Activated CD8-positive, alpha-beta memory T cell treated with anti-CD3 and anti-CD28 coated beads, Interleukin-2, amount 10 ng/mL, durations not matched to agents 7 days and 5 days (primary cell): ENCODE results near the gene OPRM1. TPM values are rescaled to one million over a fixed set of nuclear protein-coding genes. Genes with fewer than 3 reads are reported as not detected.

ENCODE experiments used
- ATAC-seq: fragments of 150-1000 bp; cut with Tn5 transposase; one replicate; pipeline ENCODE4 v1.10.0; 2021; ENCODE audit warnings: moderate library complexity
- CTCF ChIA-PET: fragments of 350-600 bp; sonication (Branson Sonifier 250); formaldehyde crosslinking; loops from one replicate; lab custom pipeline; 2021; ENCODE audit warnings: antibody characterized with exemption; lab: Charles Lee
- DNase-seq: peaks from one replicate; pipeline ENCODE4 v3.0.0-alpha.2; 2020
- H3K27ac Mint-ChIP-seq: one replicate; pipeline ENCODE4 v1.8.0; 2021; ENCODE audit warnings: mild to moderate bottlenecking, mixed read lengths
- H3K27me3 Mint-ChIP-seq: one replicate; pipeline ENCODE4 v1.8.0; 2021; ENCODE audit warnings: mixed read lengths
- H3K36me3 Mint-ChIP-seq: one replicate; pipeline ENCODE4 v1.8.0; 2021; ENCODE audit warnings: mild to moderate bottlenecking, mixed read lengths
- H3K4me1 Mint-ChIP-seq: one replicate; pipeline ENCODE4 v1.8.0; 2021; ENCODE audit warnings: mixed read lengths
- H3K4me3 Mint-ChIP-seq: one replicate; pipeline ENCODE4 v1.8.0; 2021; ENCODE audit warnings: mild to moderate bottlenecking, moderate library complexity, mixed read lengths
- H3K9me3 Mint-ChIP-seq: one replicate; pipeline ENCODE4 v1.8.0; 2022; ENCODE audit warnings: low read depth, mixed read lengths
- total RNA-seq, 2 experiments: library from RNA; stranded (reverse); gene quantifications; one replicate each; pipeline ENCODE4 v1.2.3, GENCODE V29; 2021

The OPRM1 gene
- total RNA-seq, 2 experiments from 2014 or later: not detected

DNA sequence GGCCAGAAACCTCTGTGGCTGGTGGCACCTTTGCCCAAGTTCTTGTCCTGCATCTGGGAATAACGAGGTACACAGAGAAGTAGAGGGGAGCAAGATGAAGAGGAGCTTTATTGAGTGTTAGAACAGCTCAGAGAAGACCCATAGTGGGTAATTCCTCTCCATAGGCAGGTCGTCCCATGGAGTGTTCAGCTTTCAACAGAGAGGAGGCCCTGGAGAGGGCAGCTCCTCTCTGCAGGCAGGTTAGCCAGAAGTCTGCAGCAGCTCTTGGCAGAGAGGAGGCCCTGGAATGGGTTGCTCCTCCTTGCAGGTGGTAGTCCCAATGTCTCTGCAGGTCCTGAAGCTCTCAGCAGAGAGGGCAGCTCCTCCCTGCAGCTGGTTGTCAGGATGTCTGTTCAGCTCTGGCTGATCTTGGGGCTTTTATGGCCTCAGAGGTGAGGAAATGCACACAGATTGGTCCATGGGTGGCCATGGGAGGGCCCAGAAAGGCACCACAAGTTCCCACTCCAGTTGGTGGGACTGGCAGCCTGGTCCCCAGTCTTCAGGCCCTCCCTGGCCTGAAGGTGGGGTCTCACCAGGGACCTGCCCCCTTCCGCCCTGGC lies 228.6 kb downstream of the OPRM1 start:
- Mint-ChIP-seq H3K4me3 (no peak overlapping the region), H3K36me3 (peaks cover 5% of the 10 kb centered on the region), H3K4me1 (peaks cover 6% of the 10 kb centered on the region), H3K27me3 (peaks cover 2% of the 10 kb centered on the region), H3K9me3 (peaks cover 2% of the 10 kb centered on the region), H3K27ac (no peak overlapping the region)
- ATAC-seq: no peak
- CTCF ChIA-PET: interaction anchor here (2.1 kb wide), 1 partner anchor 113 kb away, joined by 6 read pairs; no protein-coding TSS in a partner anchor
- DNase-seq: no peak

GRCh38 chr6:154268486-154268885 lies 229.4 kb downstream of the OPRM1 start:
- peaks cover 2% of the 10 kb centered on the region for H3K9me3 Mint-ChIP-seq
- CTCF ChIA-PET: no interaction called here
- no peak overlapping the region for H3K27ac Mint-ChIP-seq
- ATAC-seq (no peak), DNase-seq (no peak)
- H3K4me1 Mint-ChIP-seq: peaks cover 6% of the 10 kb centered on the region
- H3K36me3 Mint-ChIP-seq: peaks cover 5% of the 10 kb centered on the region
- peaks cover 2% of the 10 kb centered on the region for H3K27me3 Mint-ChIP-seq
- no peak overlapping the region for H3K4me3 Mint-ChIP-seq

DNA sequence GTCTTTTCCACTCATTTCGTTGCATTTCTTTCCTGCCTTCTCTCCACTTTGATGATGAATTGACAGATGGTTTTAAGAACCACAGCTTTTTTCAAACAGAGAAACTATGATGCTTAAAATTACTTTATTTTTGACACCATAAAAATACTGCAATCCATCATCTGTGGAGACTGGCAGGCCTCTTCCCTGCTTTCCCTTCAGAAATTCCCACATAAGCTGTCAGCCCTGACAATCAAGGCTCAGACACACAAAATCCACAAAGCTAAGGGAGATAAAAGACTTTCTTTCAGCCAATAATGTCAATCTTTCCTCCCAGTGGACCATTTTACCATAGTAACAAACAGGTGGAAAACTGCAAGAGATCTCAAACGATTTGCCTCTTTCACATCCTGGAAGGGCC lies 235.1 kb downstream of the OPRM1 start:
- CTCF ChIA-PET: interaction anchor here (0.7 to 6.9 kb wide), 6 partner anchors 23 to 120 kb away, joined by 3 to 81 read pairs (median 4); no protein-coding TSS in a partner anchor
- Mint-ChIP-seq H3K9me3 (no peaks in the 10 kb centered on the region), H3K4me3 (no peak overlapping the region), H3K27ac (no peak overlapping the region), H3K27me3 (no peaks in the 10 kb centered on the region), H3K36me3 (no peaks in the 10 kb centered on the region), H3K4me1 (peaks cover 14% of the 10 kb centered on the region)
- DNase-seq (no peak), ATAC-seq (no peak)

GRCh38 chr6:154276810-154277628 lies 238.0 kb downstream of the OPRM1 start:
- peak overlapping the region; percentile 40 for H3K4me3 Mint-ChIP-seq
- DNase-seq (no peak), ATAC-seq (peak; percentile 75)
- no peaks in the 10 kb centered on the region for H3K36me3 Mint-ChIP-seq
- no peaks in the 10 kb centered on the region for H3K9me3 Mint-ChIP-seq
- peaks cover 14% of the 10 kb centered on the region for H3K4me1 Mint-ChIP-seq
- CTCF ChIA-PET: interaction anchor here (0.7 to 6.9 kb wide), 28 partner anchors 10 to 137 kb away, joined by 3 to 81 read pairs (median 5); no protein-coding TSS in a partner anchor
- H3K27ac Mint-ChIP-seq: no peak overlapping the region
- H3K27me3 Mint-ChIP-seq: peaks cover 5% of the 10 kb centered on the region

DNA sequence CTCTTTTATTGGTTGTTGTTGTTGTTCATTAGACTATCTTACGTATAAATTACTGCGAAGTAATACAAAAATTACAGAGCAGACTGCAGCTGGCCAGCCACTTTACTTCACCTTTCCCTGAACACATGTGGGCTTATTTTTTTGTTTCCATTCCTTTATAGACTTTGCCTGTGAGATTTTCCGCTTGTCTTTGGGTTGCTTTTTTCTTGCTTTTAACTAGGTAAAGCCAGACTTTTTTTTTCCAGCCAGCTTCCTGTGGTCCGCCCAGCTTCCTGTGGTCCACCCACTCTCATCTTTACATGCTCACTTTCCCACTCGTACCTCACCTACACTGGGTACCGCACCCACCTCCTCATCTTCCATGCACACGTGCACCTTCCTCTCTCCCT lies 238.6 kb downstream of the OPRM1 start:
- peaks cover 5% of the 10 kb centered on the region for H3K27me3 Mint-ChIP-seq
- CTCF ChIA-PET: interaction anchor here (0.8 to 6.9 kb wide), 26 partner anchors 9 to 127 kb away, joined by 3 to 81 read pairs (median 6); no protein-coding TSS in a partner anchor
- ATAC-seq: peak; percentile 67
- peaks cover 14% of the 10 kb centered on the region for H3K4me1 Mint-ChIP-seq
- H3K4me3 Mint-ChIP-seq: peak overlapping the region; percentile 40
- no peaks in the 10 kb centered on the region for H3K36me3 Mint-ChIP-seq
- H3K9me3 Mint-ChIP-seq: no peaks in the 10 kb centered on the region
- no peak overlapping the region for H3K27ac Mint-ChIP-seq
- peak; percentile 51 for DNase-seq

DNA sequence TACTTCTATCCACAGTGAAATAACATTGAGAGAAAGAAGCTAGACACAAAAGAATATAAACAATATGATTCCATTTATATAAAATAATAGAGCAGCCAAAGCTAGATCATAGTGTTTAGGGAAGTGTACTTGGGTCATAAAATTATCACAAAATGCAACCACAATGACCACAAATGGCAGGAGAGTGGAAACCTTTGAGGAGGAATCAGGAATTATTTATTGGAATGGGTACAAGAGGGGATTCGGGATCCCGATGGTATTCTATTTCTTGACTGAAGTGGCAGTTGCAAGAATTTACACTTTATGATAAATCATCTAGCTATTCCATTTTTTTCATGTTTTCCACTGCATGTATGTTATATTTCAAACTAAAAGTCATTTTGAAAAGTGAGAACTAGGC lies 241.5 kb downstream of the OPRM1 start:
- ATAC-seq: no peak
- no peaks in the 10 kb centered on the region for H3K36me3 Mint-ChIP-seq
- peaks cover 7% of the 10 kb centered on the region for H3K27me3 Mint-ChIP-seq
- no peak overlapping the region for H3K27ac Mint-ChIP-seq
- H3K4me1 Mint-ChIP-seq: peaks cover 14% of the 10 kb centered on the region
- H3K4me3 Mint-ChIP-seq: no peak overlapping the region
- DNase-seq: no peak
- no peaks in the 10 kb centered on the region for H3K9me3 Mint-ChIP-seq
- CTCF ChIA-PET: interaction anchor here (0.8 to 2.6 kb wide), 2 partner anchors 119 to 127 kb away, joined by 3 to 11 read pairs; no protein-coding TSS in a partner anchor

DNA sequence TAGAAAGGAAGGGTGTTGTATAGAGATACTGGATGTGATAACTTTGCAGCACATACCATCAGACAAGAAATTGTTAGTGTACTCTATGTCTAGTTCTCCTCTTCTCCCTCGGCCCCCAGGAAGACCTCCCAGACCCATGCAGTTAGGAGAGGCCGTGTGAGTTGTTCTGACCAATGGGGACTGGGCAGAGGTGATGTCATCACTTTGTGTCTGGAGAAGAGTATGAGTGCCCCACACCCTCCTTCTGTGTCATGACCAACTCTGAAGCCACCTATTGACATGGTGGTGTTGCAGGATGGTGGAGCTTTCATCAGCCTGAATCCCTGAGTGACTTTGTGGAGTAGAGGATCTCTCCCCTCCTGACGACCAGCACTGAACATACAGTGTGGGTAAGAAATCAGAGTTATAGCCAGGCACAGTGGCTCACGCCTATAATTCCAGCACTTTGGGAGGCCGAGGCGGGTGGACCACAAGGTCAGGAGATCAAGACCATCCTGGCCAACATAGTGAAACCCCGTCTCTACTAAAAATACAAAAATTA lies 245.3 kb downstream of the OPRM1 start:
- H3K27ac Mint-ChIP-seq: no peak overlapping the region
- H3K27me3 Mint-ChIP-seq: peaks cover 9% of the 10 kb centered on the region
- no peaks in the 10 kb centered on the region for H3K4me1 Mint-ChIP-seq
- no peak for DNase-seq
- CTCF ChIA-PET: no interaction called here
- ATAC-seq: no peak
- no peak overlapping the region for H3K4me3 Mint-ChIP-seq
- H3K9me3 Mint-ChIP-seq: no peaks in the 10 kb centered on the region
- no peaks in the 10 kb centered on the region for H3K36me3 Mint-ChIP-seq

GRCh38 chr6:154285826-154286225 lies 246.8 kb downstream of the OPRM1 start:
- Mint-ChIP-seq H3K4me3 (no peak overlapping the region), H3K27ac (no peak overlapping the region), H3K4me1 (no peaks in the 10 kb centered on the region), H3K36me3 (no peaks in the 10 kb centered on the region), H3K27me3 (peaks cover 4% of the 10 kb centered on the region), H3K9me3 (no peaks in the 10 kb centered on the region)
- ATAC-seq (no peak), DNase-seq (no peak)
- CTCF ChIA-PET: no interaction called here

- Mint-ChIP-seq H3K27me3 (peaks cover 3% of the 10 kb centered on the region), H3K4me1 (no peaks in the 10 kb centered on the region), H3K9me3 (no peaks in the 10 kb centered on the region), H3K27ac (no peak overlapping the region), H3K36me3 (no peaks in the 10 kb centered on the region), H3K4me3 (no peak overlapping the region)
- ATAC-seq: no peak
- CTCF ChIA-PET: interaction anchor here (1.0 kb wide), 1 partner anchor 13 kb away, joined by 3 read pairs; no protein-coding TSS in a partner anchor
- no peak for DNase-seq
Observed at GRCh38 chr6:154289818-154290508, 250.9 kb downstream of the OPRM1 start.

- Mint-ChIP-seq H3K27ac (no peak overlapping the region), H3K4me3 (no peak overlapping the region), H3K9me3 (no peaks in the 10 kb centered on the region), H3K4me1 (no peaks in the 10 kb centered on the region), H3K27me3 (peaks cover 5% of the 10 kb centered on the region), H3K36me3 (no peaks in the 10 kb centered on the region)
- ATAC-seq (no peak), DNase-seq (no peak)
- CTCF ChIA-PET: no interaction called here
Observed at GRCh38 chr6:154292066-154292465, 253.0 kb downstream of the OPRM1 start.

DNA sequence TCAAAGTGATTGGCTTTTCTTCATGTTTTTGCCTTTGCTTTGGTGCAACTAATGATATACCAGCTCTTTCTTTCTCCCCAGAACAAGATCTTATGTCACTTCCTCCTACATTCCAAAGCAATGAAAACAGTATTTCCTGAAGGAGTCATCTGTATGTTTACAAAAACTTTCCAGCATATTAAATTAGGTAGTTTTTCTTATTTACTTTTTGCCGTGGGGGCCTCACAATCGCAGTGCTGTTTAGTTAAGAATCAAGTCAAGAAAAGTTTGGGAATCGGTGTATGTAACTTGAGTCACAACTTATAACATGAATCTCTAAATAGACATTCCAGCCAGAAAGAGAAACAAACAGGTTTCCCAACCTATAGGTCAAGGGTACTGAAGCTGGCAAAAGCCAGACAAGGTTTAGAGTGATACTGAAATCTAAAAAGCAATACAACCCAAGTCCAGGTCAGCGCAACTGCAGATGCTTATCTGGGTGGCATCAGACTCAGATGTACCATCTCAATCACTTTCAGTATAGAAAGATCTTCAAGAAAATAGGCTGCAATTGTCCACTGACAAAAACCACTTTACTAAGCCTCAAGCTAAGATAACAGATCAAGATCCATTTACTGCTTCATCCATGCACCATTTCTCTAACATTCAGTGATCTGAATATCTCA lies 253.9 kb downstream of the OPRM1 start:
- no peak overlapping the region for H3K4me3 Mint-ChIP-seq
- CTCF ChIA-PET: no interaction called here
- H3K9me3 Mint-ChIP-seq: no peaks in the 10 kb centered on the region
- H3K36me3 Mint-ChIP-seq: no peaks in the 10 kb centered on the region
- ATAC-seq: no peak
- no peak for DNase-seq
- H3K27me3 Mint-ChIP-seq: peaks cover 5% of the 10 kb centered on the region
- no peak overlapping the region for H3K27ac Mint-ChIP-seq
- peaks cover 9% of the 10 kb centered on the region for H3K4me1 Mint-ChIP-seq

DNA sequence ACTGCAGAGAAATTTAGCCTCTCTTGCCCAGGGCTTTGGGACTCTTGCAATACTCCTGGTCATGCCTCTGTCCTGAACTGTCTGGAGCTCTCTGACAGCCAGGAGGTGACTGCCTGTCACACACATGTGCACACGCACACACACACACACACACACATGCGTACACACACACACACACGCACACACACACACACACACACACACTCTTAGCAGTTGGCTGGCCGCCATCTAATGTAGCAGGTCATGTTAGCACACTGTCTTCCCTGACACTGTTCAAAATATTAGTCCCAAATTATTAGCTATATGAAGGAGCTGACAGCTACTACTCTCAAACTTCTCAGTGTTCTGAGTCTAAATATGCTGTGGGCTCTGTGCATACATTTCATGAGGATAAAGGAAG lies 256.7 kb downstream of the OPRM1 start:
- no peak overlapping the region for H3K4me3 Mint-ChIP-seq
- ATAC-seq: no peak
- CTCF ChIA-PET: no interaction called here
- H3K9me3 Mint-ChIP-seq: no peaks in the 10 kb centered on the region
- no peak overlapping the region for H3K27ac Mint-ChIP-seq
- H3K27me3 Mint-ChIP-seq: peaks cover 20% of the 10 kb centered on the region
- no peaks in the 10 kb centered on the region for H3K36me3 Mint-ChIP-seq
- no peak for DNase-seq
- H3K4me1 Mint-ChIP-seq: peaks cover 13% of the 10 kb centered on the region
